ENCODE data around the gene ANKRD33B. TPM values are rescaled to one million over a fixed set of nuclear protein-coding genes. Genes with fewer than 3 reads are reported as not detected.

The ANKRD33B gene
- total RNA-seq, 1 experiment from 2014 or later: 25.3 TPM

GRCh38 chr5:10619649-10620048 lies 55.8 kb downstream of the ANKRD33B start:
- POLR2A ChIA-PET: no interaction called here
- Mint-ChIP-seq H3K9me3 (ENCODE audit: unreplicated experiment) (no peaks in the 10 kb centered on the region), H3K36me3 (ENCODE audit: insufficient read depth, unreplicated experiment) (peaks cover 19% of the 10 kb centered on the region), H3K4me1 (ENCODE audit: low read depth, unreplicated experiment) (no peaks in the 10 kb centered on the region), H3K27ac (ENCODE audit: unreplicated experiment) (no peak overlapping the region), H3K4me3 (ENCODE audit: unreplicated experiment) (no peak overlapping the region), H3K27me3 (ENCODE audit: insufficient read depth, unreplicated experiment) (no peaks in the 10 kb centered on the region)
- Histone ChIP-seq H3K36me3 (ENCODE audit: control insufficient read depth, insufficient read depth, low read length) (no peaks in the 10 kb centered on the region), H3K27me3 (replicated peaks; ENCODE audit: control insufficient read depth, insufficient read depth, low read length) (no peaks in the 10 kb centered on the region), H3K9me3 (no peaks in the 10 kb centered on the region; the same call in 1 of the 2 replicates), H3K4me1 (peaks cover 5% of the 10 kb centered on the region; the same call in 1 of the 2 replicates), H3K4me3 (ENCODE audit: low read depth, low read length) (no peak overlapping the region)
- no peak for TF ChIP-seq CTCF (IDR thresholded peaks at IDR 0.05; ENCODE audit: insufficient read depth in 1 of 2, low read depth in 1 of 2, low read length in 1 of 2, severe bottlenecking in 1 of 2, unreplicated experiment in 1 of 2)
- no peak for DNase-seq
- CTCF ChIA-PET: no interaction called here
- no TSS peak for BruUV-seq (replicated peaks)
- intact Hi-C loops (cut with micrococcal nuclease; ENCODE audit: unreplicated experiment): no loop called here

- no peak for DNase-seq
- Mint-ChIP-seq H3K4me3 (ENCODE audit: unreplicated experiment) (no peak overlapping the region), H3K9me3 (ENCODE audit: unreplicated experiment) (no peaks in the 10 kb centered on the region), H3K36me3 (ENCODE audit: insufficient read depth, unreplicated experiment) (peaks cover 22% of the 10 kb centered on the region), H3K4me1 (ENCODE audit: low read depth, unreplicated experiment) (no peaks in the 10 kb centered on the region), H3K27ac (ENCODE audit: unreplicated experiment) (no peak overlapping the region), H3K27me3 (ENCODE audit: insufficient read depth, unreplicated experiment) (no peaks in the 10 kb centered on the region)
- ChIA-PET POLR2A (no interaction called here), CTCF (no interaction called here)
- intact Hi-C loops (cut with micrococcal nuclease; ENCODE audit: unreplicated experiment): no loop called here
- BruUV-seq (replicated peaks): no TSS peak
- Histone ChIP-seq H3K4me1 (peaks cover 5% of the 10 kb centered on the region; the same call in 1 of the 2 replicates), H3K4me3 (ENCODE audit: low read depth, low read length) (no peak overlapping the region), H3K36me3 (ENCODE audit: control insufficient read depth, insufficient read depth, low read length) (no peaks in the 10 kb centered on the region), H3K9me3 (no peaks in the 10 kb centered on the region; the same call in 1 of the 2 replicates), H3K27me3 (replicated peaks; ENCODE audit: control insufficient read depth, insufficient read depth, low read length) (no peaks in the 10 kb centered on the region)
- no peak for TF ChIP-seq CTCF (IDR thresholded peaks at IDR 0.05; ENCODE audit: insufficient read depth in 1 of 2, low read depth in 1 of 2, low read length in 1 of 2, severe bottlenecking in 1 of 2, unreplicated experiment in 1 of 2)
These were observed 56.5 kb downstream of the ANKRD33B start for GRCh38 chr5:10620346-10620745.

- POLR2A ChIA-PET: no interaction called here
- intact Hi-C loops (cut with micrococcal nuclease; ENCODE audit: unreplicated experiment): no loop called here
- Histone ChIP-seq H3K36me3 (ENCODE audit: control insufficient read depth, insufficient read depth, low read length) (no peaks in the 10 kb centered on the region), H3K27me3 (replicated peaks; ENCODE audit: control insufficient read depth, insufficient read depth, low read length) (no peaks in the 10 kb centered on the region), H3K4me3 (ENCODE audit: low read depth, low read length) (no peak overlapping the region), H3K4me1 (peaks cover 5% of the 10 kb centered on the region; the same call in 1 of the 2 replicates), H3K9me3 (no peaks in the 10 kb centered on the region)
- Mint-ChIP-seq H3K36me3 (ENCODE audit: insufficient read depth, unreplicated experiment) (peaks cover 22% of the 10 kb centered on the region), H3K27ac (ENCODE audit: unreplicated experiment) (no peak overlapping the region), H3K4me3 (ENCODE audit: unreplicated experiment) (no peak overlapping the region), H3K9me3 (ENCODE audit: unreplicated experiment) (no peaks in the 10 kb centered on the region), H3K4me1 (ENCODE audit: low read depth, unreplicated experiment) (no peaks in the 10 kb centered on the region), H3K27me3 (ENCODE audit: insufficient read depth, unreplicated experiment) (no peaks in the 10 kb centered on the region)
- DNase-seq: no peak
- CTCF ChIA-PET: no interaction called here
- BruUV-seq (replicated peaks): no TSS peak
- TF ChIP-seq CTCF (IDR thresholded peaks at IDR 0.05; ENCODE audit: insufficient read depth in 1 of 2, low read depth in 1 of 2, low read length in 1 of 2, severe bottlenecking in 1 of 2, unreplicated experiment in 1 of 2): no peak
These were observed 58.0 kb downstream of the ANKRD33B start for GRCh38 chr5:10621832-10622231.
